GM21528 (cell line): ENCODE data around the gene PCYT2.
A peak's percentile ranks its signal among the peaks of the same experiment; 100 is the strongest.

Experiments
- ATAC-seq: cut with Tn5 transposase; IDR thresholded peaks from one replicate; pipeline ENCODE4 v1.9.1; 2021; ENCODE audit warnings: mild to moderate bottlenecking, moderate library complexity; ENCODE audit not compliant: unreplicated experiment, low FRiP score

PCYT2 gene

DNA sequence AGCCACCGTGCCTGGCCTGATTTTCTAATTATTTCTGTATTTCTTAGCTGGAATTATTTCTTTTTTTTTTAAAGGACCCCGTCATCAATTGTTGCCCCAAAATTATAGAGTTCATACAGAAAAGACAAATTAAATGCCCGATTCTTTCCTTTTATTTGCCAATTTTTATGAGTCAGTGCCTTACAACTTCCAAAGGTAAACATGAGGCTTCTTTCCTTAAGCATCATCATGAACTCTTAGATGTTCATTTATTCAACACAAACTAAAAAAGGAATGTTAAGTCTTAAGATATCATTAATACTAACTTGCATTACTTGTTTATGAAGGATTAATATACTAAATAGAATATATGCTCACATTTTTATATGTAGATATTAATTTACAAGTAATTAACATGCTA, 32.9 kb downstream of the PCYT2 start:
- ATAC-seq = no peak

DNA sequence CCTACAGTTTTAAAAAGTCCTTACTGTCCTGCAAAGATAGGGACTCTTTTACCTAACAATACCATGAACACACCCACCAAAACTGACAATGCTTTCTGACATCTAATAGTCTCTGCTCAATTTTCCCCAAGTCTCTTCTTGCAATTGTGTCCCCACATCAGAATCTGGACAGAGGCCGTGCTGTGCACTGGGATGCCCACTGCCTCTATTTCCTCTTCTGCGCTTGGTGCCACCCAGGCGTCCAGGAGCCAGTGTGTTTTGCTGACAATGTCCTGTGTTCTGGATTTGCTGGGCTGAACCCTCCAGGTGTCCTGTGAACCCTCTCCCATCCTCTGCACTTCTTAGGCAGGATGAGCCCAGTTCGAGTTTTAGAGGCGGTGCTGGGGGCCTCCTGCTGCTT, 33.6 kb downstream of the PCYT2 start:
- ATAC-seq = no peak

DNA sequence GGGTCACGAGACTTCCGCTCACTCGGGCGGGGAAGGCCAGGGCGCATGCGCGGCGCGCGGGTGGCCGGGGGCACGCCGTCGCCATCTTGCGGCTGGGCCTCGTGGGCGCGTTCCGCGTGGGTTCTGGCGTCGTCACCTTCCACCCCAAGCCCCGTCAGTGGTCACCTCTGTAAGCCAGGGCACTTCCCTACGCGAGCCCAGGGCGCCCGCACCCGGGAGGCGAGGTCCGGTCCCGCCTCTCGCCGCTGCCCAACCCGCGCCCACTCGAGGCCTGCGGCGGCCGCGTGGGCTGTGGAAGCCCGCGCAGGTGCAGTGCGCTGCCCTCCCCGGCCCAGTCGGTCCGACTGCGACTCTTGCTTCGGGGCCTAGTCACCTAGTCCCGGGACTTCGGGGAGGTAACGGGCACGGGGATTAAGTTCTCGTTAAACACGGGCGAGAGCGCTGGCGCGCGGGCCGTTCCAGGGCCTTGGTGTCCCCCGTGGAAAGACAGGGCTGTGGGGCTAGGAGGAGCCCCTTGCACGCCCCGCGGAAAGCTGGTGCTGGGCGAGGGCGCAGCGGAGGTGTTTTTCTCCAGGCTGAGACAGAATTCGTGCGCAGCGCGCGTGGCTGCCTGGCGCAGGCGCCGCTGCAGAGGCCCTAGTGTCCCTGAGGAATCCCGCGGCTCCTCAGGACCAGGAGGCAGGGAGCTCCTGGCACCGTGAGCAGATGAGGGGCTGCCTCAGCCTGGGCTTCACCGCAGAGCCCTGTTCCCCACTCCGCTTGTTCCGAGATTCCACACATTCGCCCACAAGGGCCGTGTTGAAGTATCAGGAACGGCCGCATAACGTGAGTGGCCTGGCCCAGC, 39.6 kb downstream of the PCYT2 start:
- peak; percentile 46 for ATAC-seq

DNA sequence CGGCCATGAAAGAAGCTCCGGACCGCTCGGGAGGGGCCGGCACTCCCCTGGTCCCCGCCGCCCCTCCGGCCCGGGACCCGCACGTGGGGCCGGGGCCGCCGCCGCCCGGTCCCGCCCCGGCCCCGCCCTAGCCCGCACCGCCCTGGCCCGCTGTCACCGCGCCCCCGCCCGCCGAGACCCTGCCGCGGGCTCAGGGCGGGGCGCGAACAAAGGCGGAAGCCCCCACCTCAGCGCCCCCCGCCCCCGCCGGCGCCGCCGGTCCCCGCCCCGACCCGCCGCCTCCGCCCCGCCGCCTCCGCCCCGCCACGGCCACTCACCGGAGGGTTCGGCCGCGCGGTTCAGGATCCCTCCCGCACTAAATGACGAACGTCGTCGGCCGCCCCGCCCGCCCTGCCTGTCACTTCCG, 40.2 kb downstream of the PCYT2 start, which contains the start of gene ARHGDIA:
Gene ARHGDIA (minus strand): TSS at position 357 of the 406 bp plus-strand sequence. CDS start 1,407 bp downstream, outside the sequence.
- peak; percentile 17 for ATAC-seq

- peak; percentile 8 for ATAC-seq
Observed at GRCh38 chr17:81870131-81870980, 40.8 kb downstream of the PCYT2 start.

- no peak for ATAC-seq
Observed at GRCh38 chr17:81869221-81870130, 41.7 kb downstream of the PCYT2 start.

GRCh38 chr17:81868674-81869220, 42.5 kb downstream of the PCYT2 start:
- no peak for ATAC-seq

DNA sequence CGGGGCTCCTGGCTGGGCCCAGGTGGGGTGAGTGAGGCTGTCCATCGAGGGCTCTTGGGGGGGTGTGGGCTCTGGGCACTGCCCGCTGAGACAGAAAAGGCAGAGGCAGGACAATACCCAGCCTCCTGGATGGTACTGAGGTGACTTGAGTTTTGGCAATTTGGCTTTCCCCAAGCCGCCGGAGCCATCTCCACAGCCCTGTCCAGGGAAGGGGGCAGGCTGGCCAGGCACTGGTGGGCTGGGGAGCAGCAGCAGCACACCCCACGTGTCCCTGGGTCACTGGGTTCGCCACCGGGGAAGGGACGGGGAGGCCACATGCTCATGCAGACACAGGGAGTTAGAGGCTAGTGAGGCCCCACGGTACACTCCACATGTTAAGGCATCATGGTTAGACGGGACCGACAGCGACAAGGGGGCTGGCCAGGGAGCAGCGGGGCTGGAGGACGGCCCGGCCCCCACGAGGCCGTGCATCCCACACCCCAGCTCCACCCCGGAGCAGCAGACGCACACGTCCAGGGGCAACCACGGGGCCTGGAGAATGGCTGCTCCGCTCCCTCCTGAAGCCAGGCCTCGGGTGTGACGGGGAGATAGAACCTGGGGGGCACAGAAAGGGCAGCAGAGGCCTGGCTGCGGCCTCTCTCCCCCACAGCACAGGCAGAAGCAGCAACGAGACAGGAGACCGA, 43.1 kb downstream of the PCYT2 start:
- no peak for ATAC-seq

- ATAC-seq = no peak
Observed at GRCh38 chr17:81867170-81867990, 43.8 kb downstream of the PCYT2 start.

DNA sequence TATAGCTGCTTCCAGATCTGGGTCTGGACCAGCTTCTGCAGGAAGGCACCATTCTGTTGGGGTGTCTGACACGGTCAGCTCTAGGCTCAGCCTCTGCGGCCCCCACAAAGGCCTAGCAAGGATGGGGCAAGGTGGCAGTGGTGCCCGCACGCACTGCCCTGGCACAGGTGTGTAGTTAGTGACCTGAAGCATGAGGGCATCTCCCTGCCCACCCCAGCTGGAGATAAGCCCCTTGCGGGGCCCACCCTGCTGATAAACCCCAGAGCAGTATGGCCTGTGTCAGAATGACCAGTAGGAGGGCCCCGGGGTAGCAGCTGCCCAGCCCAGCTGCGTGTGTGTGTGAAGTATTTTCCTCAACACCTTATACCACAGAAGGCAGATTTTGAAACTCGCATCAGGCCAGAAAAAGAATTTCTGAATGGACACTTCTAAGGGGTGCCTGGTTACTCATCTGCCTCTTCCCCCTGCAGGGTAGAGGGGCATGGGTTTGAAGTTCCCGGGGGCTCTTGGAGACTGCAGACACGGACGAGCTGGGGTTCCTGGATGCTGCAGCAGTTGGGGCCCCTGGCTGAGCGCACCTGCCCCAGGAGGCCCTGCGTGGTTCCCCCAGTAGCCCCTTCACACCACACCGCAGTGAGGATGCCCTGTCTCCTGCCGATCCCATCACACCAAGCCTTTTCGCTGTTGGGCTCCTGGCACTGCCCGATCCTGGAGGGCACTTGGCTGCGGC, 44.6 kb downstream of the PCYT2 start:
- no peak for ATAC-seq

DNA sequence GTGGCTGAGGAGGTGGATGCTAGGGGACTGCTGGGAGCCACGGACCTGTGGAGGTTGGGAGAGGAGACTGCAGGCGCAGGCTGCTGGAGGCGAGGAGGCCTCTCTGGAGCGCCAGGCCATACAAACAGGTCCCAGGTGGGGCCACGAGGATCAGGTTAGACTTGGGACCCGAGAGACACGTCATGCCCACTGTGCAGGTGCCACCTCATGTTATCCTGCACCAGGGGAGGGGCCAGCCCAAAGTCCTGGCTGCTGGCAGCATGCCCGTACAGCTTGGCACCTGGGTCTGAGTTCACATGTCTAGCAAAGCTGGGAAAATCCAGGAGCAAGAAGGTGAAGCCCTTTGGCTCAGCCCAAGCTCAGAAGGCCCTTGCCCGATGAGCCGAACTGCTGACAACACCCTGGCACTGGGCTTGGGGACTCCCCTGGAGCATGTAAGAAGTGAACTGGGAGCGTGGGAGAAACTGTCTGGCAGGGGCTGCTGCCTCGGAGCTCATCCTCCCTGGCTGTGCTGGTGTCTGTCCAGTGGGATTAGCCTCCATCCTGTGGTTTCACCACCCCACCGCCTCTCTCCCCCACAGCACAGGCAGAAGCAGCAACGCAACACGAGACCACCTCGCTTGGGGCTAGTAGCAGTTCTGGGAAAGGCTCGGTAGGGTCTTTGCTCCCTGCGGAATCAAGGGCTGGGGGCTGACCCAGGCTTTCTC, 45.3 kb downstream of the PCYT2 start:
- ATAC-seq = no peak

GRCh38 chr17:81865358-81865732, 45.9 kb downstream of the PCYT2 start:
- no peak for ATAC-seq

DNA sequence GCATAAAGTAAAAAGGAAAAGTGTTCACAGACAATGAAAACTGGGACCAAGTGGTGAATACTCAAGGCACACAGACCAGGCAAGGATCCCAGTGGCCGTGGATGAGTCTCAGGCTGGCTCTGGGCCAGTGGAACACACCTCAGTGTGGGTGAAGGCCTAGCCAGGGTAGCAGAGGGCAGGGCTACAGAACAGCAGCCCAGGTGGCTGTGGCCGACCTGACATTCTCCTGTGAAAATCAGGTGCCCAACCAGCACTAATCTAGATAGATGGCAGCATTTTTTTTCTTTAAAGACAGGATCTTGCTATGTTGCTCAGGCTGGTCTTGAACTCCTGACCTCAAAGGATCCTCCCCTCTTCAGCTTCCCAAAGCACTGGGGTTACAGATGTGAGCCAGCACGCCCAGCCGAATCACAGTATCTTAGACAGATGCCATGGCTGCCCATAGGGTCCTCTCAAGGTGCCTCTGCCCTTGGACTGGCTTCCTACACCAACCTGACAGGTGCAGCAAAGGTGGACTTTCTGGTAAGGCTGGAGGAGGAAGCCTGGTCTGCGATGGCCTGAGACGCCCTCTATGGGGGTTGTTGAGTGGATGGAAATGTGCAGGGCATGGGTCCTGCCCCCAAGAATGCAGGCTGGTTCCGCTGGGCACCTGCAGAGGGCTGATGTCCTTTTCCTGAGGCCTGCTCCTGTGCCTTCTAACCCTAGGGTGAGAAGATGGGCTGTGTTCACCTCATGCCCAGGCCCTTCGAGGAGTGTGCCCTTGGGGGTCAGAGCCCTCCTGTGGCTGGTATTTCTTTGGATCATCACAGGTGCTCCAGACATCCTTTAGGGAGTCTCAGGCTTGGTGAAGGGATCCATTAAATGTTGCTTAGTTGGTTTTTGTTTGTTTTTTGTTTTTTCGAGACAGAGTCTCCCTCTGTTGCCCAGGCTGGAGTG, 47.1 kb downstream of the PCYT2 start:
- ATAC-seq = no peak

DNA sequence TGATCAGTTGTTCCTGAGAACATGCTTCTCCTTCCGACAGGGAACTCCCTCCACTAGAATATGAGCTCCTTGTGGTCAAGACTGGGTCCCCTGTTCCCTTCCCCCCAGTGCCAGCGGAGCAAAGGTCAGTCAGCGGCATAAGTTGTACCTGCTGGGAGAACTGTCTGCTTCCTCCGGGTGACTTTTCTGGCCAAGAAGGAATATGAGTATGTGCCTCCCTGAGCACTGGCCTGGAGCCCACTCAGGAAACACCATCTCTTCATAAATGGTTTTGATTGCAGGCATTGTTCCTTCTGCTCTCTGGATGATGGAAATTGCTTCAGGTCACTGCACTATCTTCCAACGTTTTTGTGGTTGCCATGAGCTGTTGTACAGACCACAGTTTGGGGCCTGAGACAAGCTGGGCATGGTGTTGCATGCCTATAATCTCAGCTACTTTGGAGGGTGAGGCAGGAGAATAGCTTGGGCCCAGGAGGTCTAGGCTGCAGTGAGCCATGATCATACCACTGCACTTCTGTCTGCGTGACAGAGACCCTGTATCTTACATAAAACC, 48.0 kb downstream of the PCYT2 start:
- no peak for ATAC-seq

DNA sequence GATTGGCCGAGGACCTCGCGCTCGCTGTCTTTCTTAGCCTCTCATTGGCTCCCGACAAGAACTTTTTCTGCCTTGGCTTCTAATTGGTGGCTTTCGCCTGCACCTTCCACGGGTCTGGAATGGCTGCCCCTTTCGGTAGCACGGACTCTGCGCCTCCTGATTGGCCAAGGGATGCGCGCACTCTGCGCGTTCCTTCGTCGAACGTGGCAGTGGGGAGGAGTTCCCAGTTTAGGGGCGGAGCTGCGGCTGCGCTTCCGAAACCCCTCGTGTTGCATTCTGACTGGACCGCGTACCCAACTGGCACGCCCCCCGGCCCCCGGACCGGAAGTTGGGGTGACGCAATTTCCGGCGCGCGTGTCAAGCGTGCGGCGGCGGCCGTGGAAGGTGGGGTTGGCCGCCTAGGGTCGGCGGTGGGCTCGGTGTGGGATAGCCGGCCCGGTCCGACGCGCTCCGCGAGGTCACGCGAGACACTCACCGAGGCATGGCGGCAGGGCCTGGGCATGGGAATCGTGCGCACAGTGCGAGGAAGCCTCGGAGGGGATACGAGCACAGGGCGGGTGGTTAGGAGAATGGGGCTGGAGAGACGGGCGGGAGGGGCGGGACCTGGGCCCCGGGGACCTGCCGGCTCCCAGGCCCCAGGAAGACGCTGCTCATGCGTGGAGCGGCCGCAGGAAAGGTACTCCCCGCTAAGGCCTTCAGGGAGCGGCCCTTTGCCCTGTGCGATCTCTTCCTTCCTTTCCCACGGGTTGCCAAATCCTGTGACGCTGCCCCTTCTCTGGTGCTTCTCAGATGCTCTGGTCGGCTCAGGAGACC, 50.2 kb downstream of the PCYT2 start:
- ATAC-seq = peak; percentile 82
